Fibroblast of skin of scalp (primary cell): ENCODE measurements around the gene BABAM2.

ENCODE experiments used
- DNase-seq: peaks from one replicate; pipeline ENCODE4 v3.0.0-alpha.2; 2013

Gene BABAM2

GRCh38 chr2:28288620-28289019 is 398.1 kb downstream of the BABAM2 start:
- no peak for DNase-seq

- DNase-seq = peak; percentile 67
Observed at GRCh38 chr2:28291811-28292440, 401.4 kb downstream of the BABAM2 start.

- peak; percentile 66 for DNase-seq
Observed at GRCh38 chr2:28292491-28292890, 402.0 kb downstream of the BABAM2 start.

- peak; percentile 38 for DNase-seq
Observed at GRCh38 chr2:28293416-28293815, 402.9 kb downstream of the BABAM2 start.

GRCh38 chr2:28294451-28294850 is 403.9 kb downstream of the BABAM2 start:
- peak; percentile 39 for DNase-seq

GRCh38 chr2:28296243-28296642 is 405.7 kb downstream of the BABAM2 start:
- DNase-seq = no peak

- peak; percentile 67 for DNase-seq
Observed at GRCh38 chr2:28296904-28297303, 406.4 kb downstream of the BABAM2 start.

GRCh38 chr2:28297531-28297930 is 407.0 kb downstream of the BABAM2 start:
- no peak for DNase-seq

- DNase-seq = no peak
Observed at GRCh38 chr2:28298406-28298805, 407.9 kb downstream of the BABAM2 start.

GRCh38 chr2:28300485-28301341 is 410.2 kb downstream of the BABAM2 start:
- DNase-seq = peak; percentile 85

GRCh38 chr2:28305202-28305601 is 414.7 kb downstream of the BABAM2 start:
- no peak for DNase-seq

- DNase-seq = no peak
Observed at GRCh38 chr2:28310107-28310506, 419.6 kb downstream of the BABAM2 start.

GRCh38 chr2:28311660-28312249 is 421.2 kb downstream of the BABAM2 start:
- no peak for DNase-seq

- DNase-seq = no peak
Observed at GRCh38 chr2:28312307-28313219, 422.0 kb downstream of the BABAM2 start.

- DNase-seq = peak; percentile 66
Observed at GRCh38 chr2:28313220-28313784, 422.8 kb downstream of the BABAM2 start.

- no peak for DNase-seq
Observed at GRCh38 chr2:28314968-28315367, 424.4 kb downstream of the BABAM2 start.

- no peak for DNase-seq
Observed at GRCh38 chr2:28316546-28317335, 426.2 kb downstream of the BABAM2 start.

- no peak for DNase-seq
Observed at GRCh38 chr2:28317390-28317789, 426.9 kb downstream of the BABAM2 start.

- no peak for DNase-seq
Observed at GRCh38 chr2:28318023-28318422, 427.5 kb downstream of the BABAM2 start.

- DNase-seq = no peak
Observed at GRCh38 chr2:28318462-28319117, 428.1 kb downstream of the BABAM2 start.
